ENCODE measurements around the gene TRABD. TPM values are rescaled to one million over a fixed set of nuclear protein-coding genes. Genes with fewer than 3 reads are reported as not detected.
A peak's percentile ranks its signal among the peaks of the same experiment; 100 is the strongest.

TRABD gene
- total and polyA plus RNA-seq, 7 experiments from 2014 or later = 29.4 to 157 (median 106) TPM

GRCh38 chr22:50192436-50193204 is 6.9 kb downstream of the TRABD start:
- Mint-ChIP-seq H3K4me1 (peaks cover 23 to 39% (median 25%) of the 10 kb centered on the region in 7 donors), H3K36me3 (peaks cover 0 to 10% (median 0%) of the 10 kb centered on the region in 5 donors), H3K4me3 (peak overlapping the region; percentile 90 to 96 (median 92)), H3K27ac (peak overlapping the region; percentile 94 to 100 (median 99)), H3K9me3 (no peaks in the 10 kb centered on the region), H3K27me3 (no peaks in the 10 kb centered on the region)
- peak overlapping the region; percentile 56 for H3K4me3 ChIP-seq (ENCODE audit: low read length)
- ChIA-PET CTCF (interaction anchor here (0.5 to 3.1 kb wide), 2 partner anchors 44 to 143 kb away, joined by 5 to 14 read pairs; no protein-coding TSS in a partner anchor), POLR2A (interaction anchor here (0.6 to 3.3 kb wide), 10 partner anchors 9 to 428 kb away, joined by 3 to 20 read pairs (median 4); partner anchors contain the start of genes HDAC10 and PIM3)
- peaks cover 35 to 37% of the 10 kb centered on the region in 2 donors for H3K4me1 ChIP-seq (ENCODE audit: control insufficient read depth in 2 of 2, insufficient read depth in 2 of 2, low read length in 2 of 2)
- DNase-seq (peak in 7 of 9 donors; percentile 64 to 79 (median 74)), ATAC-seq (no peak)
- no peaks in the 10 kb centered on the region for H3K9me3 ChIP-seq (ENCODE audit: control insufficient read depth in 2 of 3, low read length in 3 of 3)
- peak overlapping the region; percentile 98 for H3K27ac ChIP-seq (ENCODE audit: low read depth, low read length)
- intact Hi-C loops (cut with micrococcal nuclease) = loop anchor here in 1 of 2 donors (5.0 to 10.0 kb wide), 5 partner anchors 228 to 340 kb away; partner anchors contain the start of genes ALG12, CRELD2, PIM3 and SCO2
- peaks cover 0 to 41% (median 3%) of the 10 kb centered on the region in 3 experiments for H3K36me3 ChIP-seq (ENCODE audit: control insufficient read depth in 2 of 3, insufficient read depth in 3 of 3, low read length in 3 of 3)
- no peaks in the 10 kb centered on the region for H3K27me3 ChIP-seq (ENCODE audit: control insufficient read depth in 2 of 2, insufficient read depth in 2 of 2, low read length in 2 of 2)

GRCh38 chr22:50193621-50194020 is 7.9 kb downstream of the TRABD start:
- no peaks in the 10 kb centered on the region for H3K27me3 ChIP-seq (ENCODE audit: control insufficient read depth in 2 of 2, insufficient read depth in 2 of 2, low read length in 2 of 2)
- ChIA-PET CTCF (interaction anchor here (1.2 kb wide), 1 partner anchor 427 kb away, joined by 3 read pairs; no protein-coding TSS in a partner anchor), POLR2A (interaction anchor here (1.1 kb wide), 1 partner anchor 165 kb away, joined by 3 read pairs; no protein-coding TSS in a partner anchor)
- Mint-ChIP-seq H3K36me3 (peaks cover 0 to 10% (median 0%) of the 10 kb centered on the region in 5 donors), H3K27me3 (no peaks in the 10 kb centered on the region), H3K4me1 (peaks cover 21 to 34% (median 25%) of the 10 kb centered on the region in 7 donors), H3K4me3 (peak overlapping the region in 1 of 10 donors; percentile 49), H3K27ac (peak overlapping the region in 4 of 9 donors; percentile 41 to 99 (median 78)), H3K9me3 (no peaks in the 10 kb centered on the region)
- H3K4me1 ChIP-seq (ENCODE audit: control insufficient read depth in 2 of 2, insufficient read depth in 2 of 2, low read length in 2 of 2) = peaks cover 31 to 37% of the 10 kb centered on the region in 2 donors
- no peak for DNase-seq
- no peak for ATAC-seq
- peak overlapping the region; percentile 98 for H3K27ac ChIP-seq (ENCODE audit: low read depth, low read length)
- no peak overlapping the region for H3K4me3 ChIP-seq (ENCODE audit: low read length)
- intact Hi-C loops (cut with micrococcal nuclease) = loop anchor here in 1 of 2 donors (5.0 to 10.0 kb wide), 5 partner anchors 229 to 341 kb away; partner anchors contain the start of genes ALG12, CRELD2, PIM3 and SCO2
- no peaks in the 10 kb centered on the region for H3K9me3 ChIP-seq (ENCODE audit: control insufficient read depth in 2 of 3, low read length in 3 of 3)
- peaks cover 0 to 50% (median 3%) of the 10 kb centered on the region in 3 experiments for H3K36me3 ChIP-seq (ENCODE audit: control insufficient read depth in 2 of 3, insufficient read depth in 3 of 3, low read length in 3 of 3)

GRCh38 chr22:50194037-50194805 is 8.5 kb downstream of the TRABD start:
- DNase-seq (no peak), ATAC-seq (no peak)
- peak overlapping the region; percentile 98 for H3K27ac ChIP-seq (ENCODE audit: low read depth, low read length)
- H3K27ac Mint-ChIP-seq = peak overlapping the region in 1 of 9 donors; percentile 58
- ChIA-PET CTCF (interaction anchor here (1.2 kb wide), 1 partner anchor 427 kb away, joined by 3 read pairs; no protein-coding TSS in a partner anchor), POLR2A (interaction anchor here (1.0 to 1.1 kb wide), 2 partner anchors 165 to 345 kb away, joined by 3 to 4 read pairs; no protein-coding TSS in a partner anchor)
- no peak overlapping the region for H3K4me3 ChIP-seq (ENCODE audit: low read length)
- intact Hi-C loops (cut with micrococcal nuclease) = loop anchor here in 1 of 2 donors (5.0 to 10.0 kb wide), 5 partner anchors 229 to 342 kb away; partner anchors contain the start of genes ALG12, CRELD2, PIM3 and SCO2
- no peaks in the 10 kb centered on the region for H3K27me3 ChIP-seq (ENCODE audit: control insufficient read depth in 2 of 2, insufficient read depth in 2 of 2, low read length in 2 of 2)
- H3K9me3 Mint-ChIP-seq = no peaks in the 10 kb centered on the region
- H3K9me3 ChIP-seq (ENCODE audit: control insufficient read depth in 2 of 3, low read length in 3 of 3) = no peaks in the 10 kb centered on the region
- peaks cover 0 to 50% (median 3%) of the 10 kb centered on the region in 3 experiments for H3K36me3 ChIP-seq (ENCODE audit: control insufficient read depth in 2 of 3, insufficient read depth in 3 of 3, low read length in 3 of 3)
- H3K27me3 Mint-ChIP-seq = no peaks in the 10 kb centered on the region
- H3K4me1 Mint-ChIP-seq = peaks cover 21 to 30% (median 24%) of the 10 kb centered on the region in 7 donors
- peaks cover 25 to 32% of the 10 kb centered on the region in 2 donors for H3K4me1 ChIP-seq (ENCODE audit: control insufficient read depth in 2 of 2, insufficient read depth in 2 of 2, low read length in 2 of 2)
- H3K36me3 Mint-ChIP-seq = peaks cover 0 to 10% (median 0%) of the 10 kb centered on the region in 5 donors
- peak overlapping the region in 2 of 10 donors; percentile 29 to 49 for H3K4me3 Mint-ChIP-seq

- Histone ChIP-seq H3K36me3 (ENCODE audit: control insufficient read depth in 2 of 3, insufficient read depth in 3 of 3, low read length in 3 of 3) (peaks cover 0 to 50% (median 3%) of the 10 kb centered on the region in 3 experiments), H3K27me3 (ENCODE audit: control insufficient read depth in 2 of 2, insufficient read depth in 2 of 2, low read length in 2 of 2) (no peaks in the 10 kb centered on the region), H3K9me3 (ENCODE audit: control insufficient read depth in 2 of 3, low read length in 3 of 3) (no peaks in the 10 kb centered on the region), H3K4me1 (ENCODE audit: control insufficient read depth in 2 of 2, insufficient read depth in 2 of 2, low read length in 2 of 2) (peaks cover 14 to 29% of the 10 kb centered on the region in 2 donors), H3K4me3 (ENCODE audit: low read length) (no peak overlapping the region), H3K27ac (ENCODE audit: low read depth, low read length) (no peak overlapping the region)
- H3K9me3 Mint-ChIP-seq = no peaks in the 10 kb centered on the region
- DNase-seq (no peak), ATAC-seq (no peak)
- H3K27me3 Mint-ChIP-seq = no peaks in the 10 kb centered on the region
- CTCF ChIA-PET = no interaction called here
- H3K4me1 Mint-ChIP-seq = peaks cover 13 to 22% (median 18%) of the 10 kb centered on the region in 7 donors
- POLR2A ChIA-PET = interaction anchor here (0.8 kb wide), 1 partner anchor 18 kb away, joined by 3 read pairs; no protein-coding TSS in a partner anchor
- peaks cover 0 to 8% (median 0%) of the 10 kb centered on the region in 5 donors for H3K36me3 Mint-ChIP-seq
- H3K27ac Mint-ChIP-seq = peak overlapping the region in 1 of 9 donors; percentile 12
- H3K4me3 Mint-ChIP-seq = no peak overlapping the region
- intact Hi-C loops (cut with micrococcal nuclease) = loop anchor here in 1 of 2 donors (10.0 kb wide), 1 partner anchor 231 kb away; the partner anchor contains the start of gene PIM3
Measured at GRCh38 chr22:50196256-50196655, 10.5 kb downstream of the TRABD start.

- H3K36me3 ChIP-seq (ENCODE audit: control insufficient read depth in 2 of 3, insufficient read depth in 3 of 3, low read length in 3 of 3) = peaks cover 0 to 50% (median 3%) of the 10 kb centered on the region in 3 experiments
- no peak overlapping the region for H3K27ac ChIP-seq (ENCODE audit: low read depth, low read length)
- intact Hi-C loops (cut with micrococcal nuclease) = loop anchor here in 1 of 2 donors (10.0 kb wide), 1 partner anchor 232 kb away; the partner anchor contains the start of gene PIM3
- ATAC-seq = no peak
- H3K4me3 ChIP-seq (ENCODE audit: low read length) = no peak overlapping the region
- no peaks in the 10 kb centered on the region for H3K9me3 ChIP-seq (ENCODE audit: control insufficient read depth in 2 of 3, low read length in 3 of 3)
- H3K27me3 ChIP-seq (ENCODE audit: control insufficient read depth in 2 of 2, insufficient read depth in 2 of 2, low read length in 2 of 2) = no peaks in the 10 kb centered on the region
- H3K36me3 Mint-ChIP-seq = peaks cover 0 to 6% (median 0%) of the 10 kb centered on the region in 5 donors
- no peaks in the 10 kb centered on the region for H3K9me3 Mint-ChIP-seq
- no peak overlapping the region for H3K27ac Mint-ChIP-seq
- H3K4me3 Mint-ChIP-seq = no peak overlapping the region
- ChIA-PET CTCF (no interaction called here), POLR2A (interaction anchor here (0.8 kb wide), 1 partner anchor 17 kb away, joined by 3 read pairs; no protein-coding TSS in a partner anchor)
- no peaks in the 10 kb centered on the region for H3K27me3 Mint-ChIP-seq
- peaks cover 7 to 17% (median 13%) of the 10 kb centered on the region in 7 donors for H3K4me1 Mint-ChIP-seq
- no peak for DNase-seq
- H3K4me1 ChIP-seq (ENCODE audit: control insufficient read depth in 2 of 2, insufficient read depth in 2 of 2, low read length in 2 of 2) = peaks cover 10 to 27% of the 10 kb centered on the region in 2 donors
Measured at GRCh38 chr22:50197000-50197800, 11.5 kb downstream of the TRABD start.
